Bone marrow (tissue), 2 donors: ENCODE results near the gene BMP7.
"Not testable (repeated sequence)": the region's sequence is repeated elsewhere in the genome, so short reads cannot be mapped to it uniquely, and the experiment has no call there.

ENCODE experiments used
- DNase-seq, 2 donors: peaks; one replicate each; lab custom pipeline; 2025; lab: John Stamatoyannopoulos, UW

The BMP7 gene

GRCh38 chr20:57210911-57211280, 55.5 kb downstream of the BMP7 start:
- no peak for DNase-seq

GRCh38 chr20:57210054-57210910, 56.2 kb downstream of the BMP7 start:
- DNase-seq: no peak

DNA sequence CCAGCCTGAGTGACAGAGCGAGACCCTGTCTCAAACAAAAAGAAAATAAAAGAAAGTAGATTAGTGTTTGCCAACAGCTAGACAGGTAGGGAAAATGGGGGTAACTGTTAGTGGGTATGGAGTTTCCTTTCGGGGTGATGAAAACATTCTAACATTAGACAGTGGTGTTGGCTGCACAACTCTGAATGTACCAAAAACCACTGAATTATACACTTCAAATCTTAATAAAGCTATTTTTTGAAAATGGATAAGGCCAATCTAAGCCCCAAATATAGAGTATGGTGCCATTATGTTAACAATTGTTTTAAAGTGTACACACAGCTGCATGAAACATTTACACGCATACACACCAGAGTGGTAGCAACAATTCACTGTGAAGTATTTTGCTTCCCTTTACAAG, 57.0 kb downstream of the BMP7 start:
- no peak for DNase-seq

DNA sequence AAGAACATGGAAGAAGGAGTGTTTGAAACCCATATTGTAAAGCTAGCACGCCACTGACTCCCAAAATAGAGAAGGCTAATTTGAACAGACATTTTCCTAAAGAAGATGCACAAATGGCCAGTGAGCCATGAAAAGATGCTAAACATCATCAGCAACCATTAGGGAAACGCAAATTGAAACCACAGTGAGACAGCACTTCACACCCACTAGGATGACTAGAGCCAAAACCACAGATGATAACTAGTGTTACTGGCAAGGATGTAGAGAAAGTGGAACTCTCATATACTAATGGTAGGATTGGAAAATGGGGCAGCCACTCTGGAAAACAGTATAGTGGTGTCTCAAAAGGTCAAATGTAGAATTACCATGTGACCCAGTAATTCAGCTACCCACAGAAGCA, 58.2 kb downstream of the BMP7 start:
- DNase-seq: no peak

GRCh38 chr20:57207251-57207650, 59.2 kb downstream of the BMP7 start:
- no peak for DNase-seq

DNA sequence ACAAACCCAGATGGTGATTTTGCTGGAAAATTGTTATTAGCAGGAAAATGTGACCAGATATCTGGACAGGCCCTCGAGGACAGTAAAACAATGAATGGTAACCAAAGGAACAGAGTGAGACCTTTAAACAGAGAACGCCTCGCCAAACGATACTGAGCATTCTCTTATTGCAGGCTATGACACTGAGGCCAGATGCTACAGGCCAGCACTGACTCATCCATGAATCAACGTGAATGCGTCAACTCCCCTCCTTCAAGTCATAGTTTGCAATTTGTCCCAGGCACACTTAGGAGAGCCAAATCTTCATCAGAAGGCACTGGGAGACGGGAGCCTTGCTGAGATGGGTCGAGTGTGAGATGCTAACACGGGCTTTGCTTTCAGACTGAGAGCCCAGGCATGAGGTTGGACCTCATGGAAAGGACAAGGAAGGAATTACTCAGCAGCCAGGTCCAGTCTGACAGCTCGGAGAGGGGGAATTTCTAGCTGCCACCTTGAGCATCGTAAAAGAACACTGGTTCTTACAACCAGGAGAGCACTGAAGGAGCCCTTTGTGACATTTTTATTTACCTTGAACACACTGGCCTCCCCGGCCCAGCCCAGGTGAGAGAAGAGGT, 60.7 kb downstream of the BMP7 start:
- DNase-seq: no peak

GRCh38 chr20:57203986-57204385, 62.5 kb downstream of the BMP7 start:
- DNase-seq: no peak

DNA sequence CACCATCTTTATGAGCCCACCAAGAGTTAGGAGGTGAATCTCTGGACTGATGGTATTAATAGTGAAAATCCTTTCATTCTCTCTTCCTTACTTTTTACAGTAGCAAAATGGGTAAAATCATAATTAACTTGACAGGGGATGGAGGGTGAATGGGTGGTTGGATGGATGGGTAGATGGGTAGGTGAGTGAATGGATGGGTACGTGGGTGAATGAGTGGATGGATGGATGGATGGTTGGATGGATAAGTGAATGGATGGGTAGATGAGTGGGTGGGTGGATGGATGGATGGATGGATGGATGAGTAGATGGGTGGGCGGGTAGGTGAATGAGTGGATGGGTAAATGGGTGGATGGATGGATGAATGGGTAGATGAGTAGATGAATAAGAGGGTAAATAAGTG, 63.2 kb downstream of the BMP7 start:
- no peak for DNase-seq

GRCh38 chr20:57202309-57202708, 64.1 kb downstream of the BMP7 start:
- DNase-seq: no peak

- DNase-seq: no peak
Observed at GRCh38 chr20:57200882-57201695, 65.4 kb downstream of the BMP7 start.

DNA sequence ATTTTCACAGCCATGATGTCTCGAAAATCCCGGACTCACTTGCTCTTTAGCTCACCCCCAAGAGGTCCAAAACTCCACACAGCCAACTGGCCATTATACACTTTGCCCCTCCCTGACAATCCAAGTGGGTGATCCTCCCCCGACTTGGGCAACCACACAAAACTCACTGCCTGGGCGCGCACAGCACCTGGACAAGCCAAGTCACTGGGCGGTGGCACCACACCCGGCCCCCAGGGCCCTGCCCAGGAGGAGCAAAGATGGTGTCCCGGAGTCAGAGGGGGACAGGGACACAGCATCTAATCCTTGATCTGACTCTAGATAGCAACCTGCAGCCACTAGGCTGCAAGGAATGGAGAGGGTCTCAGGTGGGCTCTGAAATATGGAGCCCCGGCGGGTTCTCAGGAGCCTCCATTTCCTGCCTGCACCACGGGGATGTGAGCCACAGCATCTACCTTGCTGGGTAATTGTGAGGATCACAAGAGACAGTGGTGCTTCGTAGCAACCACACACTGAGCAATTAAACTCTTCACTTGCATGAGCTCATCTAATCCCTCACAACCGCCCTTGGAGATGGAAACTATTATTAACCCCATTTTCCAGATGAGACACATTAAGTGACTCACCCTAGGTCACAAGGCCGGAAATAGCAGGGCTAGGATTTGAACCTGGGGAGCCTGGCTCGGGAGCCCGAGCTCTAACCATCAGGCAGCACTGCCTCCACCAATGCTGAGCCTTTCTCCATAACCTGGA, 66.6 kb downstream of the BMP7 start:
- DNase-seq: no peak

DNA sequence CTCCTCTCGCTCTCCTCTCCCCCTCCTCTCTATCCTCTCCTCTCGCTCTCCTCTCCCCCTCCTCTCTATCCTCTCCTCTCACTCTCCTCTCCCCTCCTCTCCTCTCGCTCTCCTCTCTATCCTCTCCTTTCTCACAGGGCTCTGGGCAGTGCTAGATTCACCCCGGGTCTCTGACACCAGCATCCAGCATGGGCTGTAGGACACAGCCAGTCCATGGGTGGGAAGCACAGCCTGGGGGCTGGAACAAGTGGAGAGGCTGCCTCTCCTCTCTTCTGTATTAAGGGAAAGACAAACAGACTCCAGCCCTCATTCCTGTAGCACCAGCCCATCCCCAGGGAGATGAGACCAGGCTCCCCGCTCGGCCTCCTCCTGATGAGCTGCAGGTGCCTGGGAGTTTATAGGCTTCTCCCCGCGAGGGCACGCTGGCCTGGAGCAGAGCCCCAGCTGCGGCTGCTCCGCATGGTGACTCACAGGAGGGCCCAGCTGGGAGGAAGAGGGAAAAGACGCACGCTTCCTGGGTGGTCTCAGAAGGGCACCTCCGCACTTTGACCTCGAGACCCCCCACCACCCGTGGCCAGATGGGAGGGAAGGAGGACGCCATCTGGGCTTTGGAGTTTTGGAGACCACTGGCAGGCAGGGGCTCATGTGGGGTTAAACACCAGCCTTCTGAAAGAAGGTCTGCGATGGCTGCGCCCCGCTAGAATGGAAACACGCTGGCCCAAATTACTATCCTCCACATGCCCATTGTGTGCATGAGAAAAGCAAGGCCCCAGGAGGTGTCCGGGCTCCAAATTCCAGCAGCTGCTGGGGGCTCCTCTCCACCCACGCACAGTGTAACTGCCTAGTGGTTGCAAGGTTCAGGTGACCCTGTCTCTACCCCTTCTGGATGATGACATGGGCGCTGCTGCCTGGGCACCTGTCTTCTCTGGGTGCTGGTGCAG, 68.0 kb downstream of the BMP7 start:
- DNase-seq: no peak

DNA sequence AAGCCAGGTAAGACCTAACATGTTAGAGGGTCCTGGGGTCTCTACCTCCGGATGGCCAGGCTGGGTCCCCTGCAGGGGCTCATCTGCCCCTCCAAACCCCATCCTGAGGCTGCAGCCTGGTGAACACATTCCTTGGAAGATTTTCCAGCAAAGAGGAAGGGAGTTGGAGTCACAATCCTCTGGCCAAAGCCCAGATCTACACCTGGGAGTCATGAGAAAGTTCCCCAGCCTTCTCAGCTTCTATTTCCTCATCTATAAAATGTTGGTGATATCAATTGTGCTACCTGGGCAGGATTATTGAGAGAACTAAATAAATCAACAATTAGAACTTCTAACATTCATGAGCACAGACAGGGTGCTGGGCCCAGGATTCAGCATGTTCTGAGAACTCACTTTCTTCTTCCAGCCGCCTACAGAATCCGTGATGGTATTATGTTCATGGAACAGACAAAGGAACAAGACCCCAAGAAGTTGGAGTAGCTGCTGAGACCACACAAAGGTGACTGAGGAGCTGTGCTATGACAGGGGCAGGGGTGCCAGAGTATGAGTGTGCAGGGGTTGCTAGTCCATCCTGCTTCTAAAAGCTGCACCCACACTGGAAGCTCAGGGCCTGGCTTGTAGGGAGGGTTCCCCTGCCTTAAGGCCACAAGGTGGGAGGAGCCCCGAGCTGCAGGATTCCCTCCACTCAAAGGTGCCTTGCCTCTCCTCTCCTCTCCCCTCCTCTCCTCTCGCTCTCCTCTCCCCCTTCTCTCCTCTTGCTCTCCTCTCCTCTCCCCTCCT, 68.9 kb downstream of the BMP7 start:
- DNase-seq: no peak

- DNase-seq: no peak
Observed at GRCh38 chr20:57195469-57196100, 70.9 kb downstream of the BMP7 start.

GRCh38 chr20:57195023-57195422, 71.4 kb downstream of the BMP7 start:
- DNase-seq: no peak

- DNase-seq: no peak
Observed at GRCh38 chr20:57194154-57194553, 72.3 kb downstream of the BMP7 start.

GRCh38 chr20:57193094-57193493, 73.3 kb downstream of the BMP7 start:
- no peak for DNase-seq

DNA sequence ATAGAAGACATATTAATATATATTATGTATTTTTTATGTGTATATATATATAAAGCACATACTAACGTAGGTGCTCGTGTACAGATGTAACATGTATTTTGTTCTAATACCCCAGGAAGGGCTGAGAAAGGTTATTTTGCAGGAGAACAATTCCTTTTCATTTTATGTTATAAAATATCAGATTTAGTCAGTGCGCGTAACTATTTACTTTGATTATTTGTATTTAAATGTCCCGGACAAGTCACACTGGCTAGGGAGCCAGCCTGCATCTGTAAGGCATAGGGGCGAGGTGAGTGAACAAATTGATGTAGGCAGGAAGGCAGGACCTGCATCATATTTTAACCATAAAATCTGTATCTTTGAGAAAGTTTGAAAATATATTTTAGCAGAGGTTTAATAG, 74.1 kb downstream of the BMP7 start:
- DNase-seq: no peak

- not testable (repeated sequence) for DNase-seq
Observed at GRCh38 chr20:57191265-57191638, 75.2 kb downstream of the BMP7 start.
